GM12878 (cell line): ENCODE results near the gene ITM2C. TPM values are rescaled to one million over a fixed set of nuclear protein-coding genes. Genes with fewer than 3 reads are reported as not detected.

Experiments used
- ASH2L ChIP-seq: fragments of 300-600, 200-600 bp; sonication (generic); IDR thresholded peaks from 2 replicates; pipeline ENCODE4 v1.6.1; 2017; ENCODE audit warnings: low read depth, mild to moderate bottlenecking, borderline replicate concordance
- CREM ChIP-seq: IDR thresholded peaks from 2 replicates; pipeline ENCODE4 v1.6.1; 2014; ENCODE audit warnings: antibody characterized with exemption, low read depth
- EED ChIP-seq: sonication (generic); IDR thresholded peaks from 2 replicates; pipeline ENCODE4 v1.6.1; 2016; ENCODE audit warnings: antibody characterized with exemption, low read depth
- ETV6 ChIP-seq, 2 experiments: fragments of 450-650 bp in 1 of 2; IDR thresholded peaks in 1 of 2; conservative IDR thresholded peaks in 1 of 2; 2 replicates each; pipeline ENCODE4 v1.6.1; 2014; ENCODE audit warnings: antibody characterized with exemption in 1 of 2, borderline replicate concordance in 1 of 2, low read depth in 1 of 2, mild to moderate bottlenecking in 1 of 2, moderate library complexity in 1 of 2
- FOXM1 ChIP-seq: IDR thresholded peaks from 2 replicates; pipeline ENCODE4 v1.6.1; 2012; ENCODE audit warnings: low read depth, mild to moderate bottlenecking, inconsistent platforms, low read length, moderate library complexity
- IKZF2 ChIP-seq, 2 experiments: fragments of 450-650 bp; IDR thresholded peaks; 2 replicates each; pipeline ENCODE4 v1.6.1; 2017; ENCODE audit warnings: mild to moderate bottlenecking in 2 of 2, moderate library complexity in 2 of 2
- JUNB ChIP-seq: IDR thresholded peaks from 2 replicates; pipeline ENCODE4 v1.6.1; 2016; ENCODE audit warnings: antibody characterized with exemption, mild to moderate bottlenecking
- JUND ChIP-seq: IDR thresholded peaks from 2 replicates; pipeline ENCODE4 v1.6.1; 2012; ENCODE audit warnings: low read depth, mild to moderate bottlenecking, low read length, improper control_type of control experiment, moderate library complexity
- KDM1A ChIP-seq: fragments of 200-600 bp; sonication (generic); IDR thresholded peaks from 2 replicates; pipeline ENCODE4 v1.6.1; 2016; ENCODE audit warnings: borderline replicate concordance
- MEF2B ChIP-seq: fragments of 450-650 bp; IDR thresholded peaks from 2 replicates; pipeline ENCODE4 v1.6.1; 2018; ENCODE audit warnings: mild to moderate bottlenecking, moderate library complexity; ENCODE audit not compliant: partially characterized antibody, poor library complexity, severe bottlenecking
- MTA2 ChIP-seq: fragments of 450-650 bp; IDR thresholded peaks from 2 replicates; pipeline ENCODE4 v1.6.1; 2016; ENCODE audit warnings: low read depth, mild to moderate bottlenecking, moderate library complexity
- MXI1 ChIP-seq: fragments of 150-350 bp; IDR thresholded peaks from 2 replicates; pipeline ENCODE4 v1.6.1; 2011; ENCODE audit warnings: low read depth, mild to moderate bottlenecking, inconsistent platforms, low read length, improper control_type of control experiment
- MYB ChIP-seq: fragments of 150-350 bp; IDR thresholded peaks from 2 replicates; pipeline ENCODE4 v1.6.1; 2014; ENCODE audit warnings: mild to moderate bottlenecking, low read depth, low read length, borderline replicate concordance
- PML ChIP-seq: IDR thresholded peaks from 2 replicates; pipeline ENCODE4 v1.6.1; 2012; ENCODE audit warnings: low read length, inconsistent platforms
- RELA ChIP-seq: fragments of 450-650 bp; IDR thresholded peaks from 2 replicates; pipeline ENCODE4 v1.8.0; 2014; ENCODE audit warnings: borderline replicate concordance; ENCODE audit not compliant: partially characterized antibody
- SMC3 ChIP-seq: IDR thresholded peaks from 2 replicates; pipeline ENCODE4 v1.6.1; 2011; ENCODE audit warnings: low read length, improper control_type of control experiment, borderline replicate concordance
- polyA plus RNA-seq, 11 experiments: library from polyadenylated mRNA; depleted of rRNA in 4 of 11; unstranded in 6 of 11; stranded (reverse) in 5 of 11; fragments of >200 nt; fragmentation: Nextera tagmentation in 4 of 11; fragmentation: Illumina TruSeq in 1 of 11; extraction: Ambion mirVana in 4 of 11; extraction: Trizol in 1 of 11; gene quantifications; 1 replicate in 1 of 11; 2 replicates in 10 of 11; pipeline versions ENCODE4 v1.2.1 to v1.2.3, GENCODE V29; 2011 to 2016; ENCODE audit warnings: inconsistent platforms in 2 of 11, missing spikeins in 2 of 11, low read depth in 1 of 11
- total RNA-seq, 4 experiments: library from RNA; depleted of rRNA in 3 of 4; stranded (reverse); fragments of >200 nt in 3 of 4; fragmentation: Illumina TruSeq in 1 of 4; extraction: Trizol in 1 of 4; gene quantifications; 2 replicates each; pipeline versions ENCODE4 v1.2.1 to v1.2.3, GENCODE V29; 2013 to 2021
- TF ChIP-seq, protein P1 (sequence below): IDR thresholded peaks from 2 replicates; pipeline ENCODE4 v1.6.1; 2012; ENCODE audit warnings: low read depth, low read length, improper control_type of control experiment
- TF ChIP-seq, protein P2 (sequence below): fragments of 450-650 bp; IDR thresholded peaks from 2 replicates; pipeline ENCODE4 v1.6.1; 2017; ENCODE audit warnings: mild to moderate bottlenecking, moderate library complexity
- TF ChIP-seq, protein P3 (sequence below): fragments of 450-650 bp; IDR thresholded peaks from 2 replicates; pipeline ENCODE4 v1.6.1; 2017; ENCODE audit warnings: mild to moderate bottlenecking

ITM2C gene
- total and polyA plus RNA-seq, 10 of the 15 experiments (the other 5 are each of a cell fraction or from before 2014, with no cell fraction given), result 5.4 to 195 (median 149) TPM

DNA sequence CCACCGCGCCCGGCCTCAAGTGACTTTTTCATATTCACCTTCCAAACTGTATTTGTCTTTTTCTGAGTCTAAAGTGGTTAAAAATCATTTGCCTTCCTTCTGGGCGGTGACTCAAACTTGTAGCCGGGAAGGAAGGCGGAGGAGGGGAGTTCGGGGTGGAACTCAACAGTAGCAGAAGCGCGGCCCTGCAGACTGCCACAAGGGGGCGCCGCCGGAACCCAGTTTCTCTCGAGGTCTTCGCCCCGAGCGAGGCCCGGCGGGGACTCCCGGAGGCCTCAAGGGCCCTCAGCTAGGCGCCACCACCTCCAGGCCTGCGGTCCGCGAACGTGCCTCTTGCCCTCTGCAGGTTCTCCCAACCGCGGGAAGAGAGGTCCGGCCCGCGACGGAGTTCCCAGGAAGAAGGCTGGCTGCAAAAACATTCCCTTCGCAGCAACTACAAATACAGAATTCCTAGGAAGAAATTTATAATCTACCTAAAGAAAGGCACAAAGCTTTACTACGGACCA lies 16.8 kb upstream of the ITM2C start (continued):
- TF ChIP-seq, protein P1, sequence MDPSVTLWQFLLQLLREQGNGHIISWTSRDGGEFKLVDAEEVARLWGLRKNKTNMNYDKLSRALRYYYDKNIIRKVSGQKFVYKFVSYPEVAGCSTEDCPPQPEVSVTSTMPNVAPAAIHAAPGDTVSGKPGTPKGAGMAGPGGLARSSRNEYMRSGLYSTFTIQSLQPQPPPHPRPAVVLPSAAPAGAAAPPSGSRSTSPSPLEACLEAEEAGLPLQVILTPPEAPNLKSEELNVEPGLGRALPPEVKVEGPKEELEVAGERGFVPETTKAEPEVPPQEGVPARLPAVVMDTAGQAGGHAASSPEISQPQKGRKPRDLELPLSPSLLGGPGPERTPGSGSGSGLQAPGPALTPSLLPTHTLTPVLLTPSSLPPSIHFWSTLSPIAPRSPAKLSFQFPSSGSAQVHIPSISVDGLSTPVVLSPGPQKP, result 0 out of 2 replicates have a peak, but pooled peaks have one; percentile 40
- TF ChIP-seq MEF2B (peak; percentile 16), ASH2L (no peak), MXI1 (peak; percentile 35; the same call in 1 of the 2 replicates), FOXM1 (peak; percentile 43; the same call in 1 of the 2 replicates), ETV6 (conservative IDR thresholded peaks at IDR 0.05 in 1 of 2, IDR thresholded peaks at IDR 0.05 in 1 of 2; ENCODE audit: borderline replicate concordance in 1 of 2, low read depth in 1 of 2) (peak in 1 of 2 experiments; percentile 65; a peak in 1 of 4 replicates), KDM1A (no peak), MYB (no peak), EED (peak; percentile 75), IKZF2 (IDR thresholded peaks at IDR 0.05) (peak; percentile 78 to 86), JUNB (peak; percentile 76), MTA2 (peak; percentile 40; the same call in 1 of the 2 replicates), SMC3 (peak; percentile 84), PML (no peak), JUND (peak; percentile 58; the same call in 1 of the 2 replicates), RELA (peak; percentile 30), CREM (peak; percentile 56; the same call in 1 of the 2 replicates)
- TF ChIP-seq, protein P2, sequence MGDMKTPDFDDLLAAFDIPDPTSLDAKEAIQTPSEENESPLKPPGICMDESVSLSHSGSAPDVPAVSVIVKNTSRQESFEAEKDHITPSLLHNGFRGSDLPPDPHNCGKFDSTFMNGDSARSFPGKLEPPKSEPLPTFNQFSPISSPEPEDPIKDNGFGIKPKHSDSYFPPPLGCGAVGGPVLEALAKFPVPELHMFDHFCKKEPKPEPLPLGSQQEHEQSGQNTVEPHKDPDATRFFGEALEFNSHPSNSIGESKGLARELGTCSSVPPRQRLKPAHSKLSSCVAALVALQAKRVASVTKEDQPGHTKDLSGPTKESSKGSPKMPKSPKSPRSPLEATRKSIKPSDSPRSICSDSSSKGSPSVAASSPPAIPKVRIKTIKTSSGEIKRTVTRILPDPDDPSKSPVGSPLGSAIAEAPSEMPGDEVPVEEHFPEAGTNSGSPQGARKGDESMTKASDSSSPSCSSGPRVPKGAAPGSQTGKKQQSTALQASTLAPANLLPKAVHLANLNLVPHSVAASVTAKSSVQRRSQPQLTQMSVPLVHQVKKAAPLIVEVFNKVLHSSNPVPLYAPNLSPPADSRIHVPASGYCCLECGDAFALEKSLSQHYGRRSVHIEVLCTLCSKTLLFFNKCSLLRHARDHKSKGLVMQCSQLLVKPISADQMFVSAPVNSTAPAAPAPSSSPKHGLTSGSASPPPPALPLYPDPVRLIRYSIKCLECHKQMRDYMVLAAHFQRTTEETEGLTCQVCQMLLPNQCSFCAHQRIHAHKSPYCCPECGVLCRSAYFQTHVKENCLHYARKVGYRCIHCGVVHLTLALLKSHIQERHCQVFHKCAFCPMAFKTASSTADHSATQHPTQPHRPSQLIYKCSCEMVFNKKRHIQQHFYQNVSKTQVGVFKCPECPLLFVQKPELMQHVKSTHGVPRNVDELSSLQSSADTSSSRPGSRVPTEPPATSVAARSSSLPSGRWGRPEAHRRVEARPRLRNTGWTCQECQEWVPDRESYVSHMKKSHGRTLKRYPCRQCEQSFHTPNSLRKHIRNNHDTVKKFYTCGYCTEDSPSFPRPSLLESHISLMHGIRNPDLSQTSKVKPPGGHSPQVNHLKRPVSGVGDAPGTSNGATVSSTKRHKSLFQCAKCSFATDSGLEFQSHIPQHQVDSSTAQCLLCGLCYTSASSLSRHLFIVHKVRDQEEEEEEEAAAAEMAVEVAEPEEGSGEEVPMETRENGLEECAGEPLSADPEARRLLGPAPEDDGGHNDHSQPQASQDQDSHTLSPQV, result peak; percentile 58; the same call in 1 of the 2 replicates
- TF ChIP-seq, protein P3, sequence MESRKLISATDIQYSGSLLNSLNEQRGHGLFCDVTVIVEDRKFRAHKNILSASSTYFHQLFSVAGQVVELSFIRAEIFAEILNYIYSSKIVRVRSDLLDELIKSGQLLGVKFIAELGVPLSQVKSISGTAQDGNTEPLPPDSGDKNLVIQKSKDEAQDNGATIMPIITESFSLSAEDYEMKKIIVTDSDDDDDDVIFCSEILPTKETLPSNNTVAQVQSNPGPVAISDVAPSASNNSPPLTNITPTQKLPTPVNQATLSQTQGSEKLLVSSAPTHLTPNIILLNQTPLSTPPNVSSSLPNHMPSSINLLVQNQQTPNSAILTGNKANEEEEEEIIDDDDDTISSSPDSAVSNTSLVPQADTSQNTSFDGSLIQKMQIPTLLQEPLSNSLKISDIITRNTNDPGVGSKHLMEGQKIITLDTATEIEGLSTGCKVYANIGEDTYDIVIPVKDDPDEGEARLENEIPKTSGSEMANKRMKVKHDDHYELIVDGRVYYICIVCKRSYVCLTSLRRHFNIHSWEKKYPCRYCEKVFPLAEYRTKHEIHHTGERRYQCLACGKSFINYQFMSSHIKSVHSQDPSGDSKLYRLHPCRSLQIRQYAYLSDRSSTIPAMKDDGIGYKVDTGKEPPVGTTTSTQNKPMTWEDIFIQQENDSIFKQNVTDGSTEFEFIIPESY, result no peak
- TF ChIP-seq, all 136 proteins: peak for 35
